ENCODE results near the gene DAND5. TPM values are rescaled to one million over a fixed set of nuclear protein-coding genes. Genes with fewer than 3 reads are reported as not detected.

Gene DAND5
- total and polyA plus RNA-seq, 2 of the 13 experiments (the other 11 are each of a cell fraction or from before 2014, with no cell fraction given): 0.04 TPM; not detected in 1

DNA sequence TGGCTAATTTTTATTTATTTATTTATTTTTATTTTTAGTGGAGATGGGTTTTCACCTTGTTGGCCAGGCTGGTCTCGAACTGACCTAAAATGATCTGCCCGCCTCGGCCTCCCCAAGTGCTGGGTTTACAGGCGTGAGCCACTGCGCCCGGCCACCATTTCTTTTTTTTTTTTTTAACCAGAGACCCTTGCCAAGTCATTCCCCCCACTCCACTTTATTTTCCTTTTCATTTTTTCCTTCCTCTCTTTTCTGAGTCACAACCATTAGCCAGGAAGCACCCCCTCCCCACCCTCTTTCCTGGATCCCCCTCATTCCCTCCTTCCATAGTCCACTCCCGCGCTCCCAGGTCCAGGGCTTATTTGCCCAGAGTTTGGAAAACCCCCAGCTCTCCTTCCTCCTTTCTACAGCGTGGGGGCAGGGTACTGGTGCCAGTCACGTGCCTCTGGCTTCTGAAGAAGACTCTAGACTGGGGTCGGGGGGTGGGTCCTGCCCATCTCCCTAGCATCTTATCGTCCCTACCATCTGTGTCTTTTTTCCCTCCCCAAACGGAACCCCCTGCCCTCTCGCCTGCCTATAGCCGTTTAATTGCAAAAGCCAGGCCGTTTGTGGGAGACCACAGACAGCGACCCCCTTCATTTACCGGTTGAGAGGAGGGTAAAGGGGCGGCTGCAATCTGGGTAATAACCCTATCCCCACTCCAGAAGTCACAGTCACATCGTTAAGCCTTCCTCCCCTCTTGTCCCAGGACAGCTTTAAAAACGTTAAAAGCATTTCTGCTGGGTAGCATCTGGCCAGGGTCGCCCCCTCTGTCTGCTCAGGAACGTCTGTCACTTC is 32.1 kb upstream of the DAND5 start (continued):
- TF ChIP-seq, protein P1, sequence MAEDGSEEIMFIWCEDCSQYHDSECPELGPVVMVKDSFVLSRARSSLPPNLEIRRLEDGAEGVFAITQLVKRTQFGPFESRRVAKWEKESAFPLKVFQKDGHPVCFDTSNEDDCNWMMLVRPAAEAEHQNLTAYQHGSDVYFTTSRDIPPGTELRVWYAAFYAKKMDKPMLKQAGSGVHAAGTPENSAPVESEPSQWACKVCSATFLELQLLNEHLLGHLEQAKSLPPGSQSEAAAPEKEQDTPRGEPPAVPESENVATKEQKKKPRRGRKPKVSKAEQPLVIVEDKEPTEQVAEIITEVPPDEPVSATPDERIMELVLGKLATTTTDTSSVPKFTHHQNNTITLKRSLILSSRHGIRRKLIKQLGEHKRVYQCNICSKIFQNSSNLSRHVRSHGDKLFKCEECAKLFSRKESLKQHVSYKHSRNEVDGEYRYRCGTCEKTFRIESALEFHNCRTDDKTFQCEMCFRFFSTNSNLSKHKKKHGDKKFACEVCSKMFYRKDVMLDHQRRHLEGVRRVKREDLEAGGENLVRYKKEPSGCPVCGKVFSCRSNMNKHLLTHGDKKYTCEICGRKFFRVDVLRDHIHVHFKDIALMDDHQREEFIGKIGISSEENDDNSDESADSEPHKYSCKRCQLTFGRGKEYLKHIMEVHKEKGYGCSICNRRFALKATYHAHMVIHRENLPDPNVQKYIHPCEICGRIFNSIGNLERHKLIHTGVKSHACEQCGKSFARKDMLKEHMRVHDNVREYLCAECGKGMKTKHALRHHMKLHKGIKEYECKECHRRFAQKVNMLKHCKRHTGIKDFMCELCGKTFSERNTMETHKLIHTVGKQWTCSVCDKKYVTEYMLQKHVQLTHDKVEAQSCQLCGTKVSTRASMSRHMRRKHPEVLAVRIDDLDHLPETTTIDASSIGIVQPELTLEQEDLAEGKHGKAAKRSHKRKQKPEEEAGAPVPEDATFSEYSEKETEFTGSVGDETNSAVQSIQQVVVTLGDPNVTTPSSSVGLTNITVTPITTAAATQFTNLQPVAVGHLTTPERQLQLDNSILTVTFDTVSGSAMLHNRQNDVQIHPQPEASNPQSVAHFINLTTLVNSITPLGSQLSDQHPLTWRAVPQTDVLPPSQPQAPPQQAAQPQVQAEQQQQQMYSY (CRISPR knock-in tag; IDR thresholded peaks at IDR 0.05): peak; percentile 81
- TF ChIP-seq, protein P2, sequence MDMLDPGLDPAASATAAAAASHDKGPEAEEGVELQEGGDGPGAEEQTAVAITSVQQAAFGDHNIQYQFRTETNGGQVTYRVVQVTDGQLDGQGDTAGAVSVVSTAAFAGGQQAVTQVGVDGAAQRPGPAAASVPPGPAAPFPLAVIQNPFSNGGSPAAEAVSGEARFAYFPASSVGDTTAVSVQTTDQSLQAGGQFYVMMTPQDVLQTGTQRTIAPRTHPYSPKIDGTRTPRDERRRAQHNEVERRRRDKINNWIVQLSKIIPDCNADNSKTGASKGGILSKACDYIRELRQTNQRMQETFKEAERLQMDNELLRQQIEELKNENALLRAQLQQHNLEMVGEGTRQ (IDR thresholded peaks at IDR 0.05; ENCODE audit: low read depth, low read length): no peak
- TF ChIP-seq, protein P2 (CRISPR knock-in tag; IDR thresholded peaks at IDR 0.05; ENCODE audit: borderline replicate concordance): no peak
- TF ChIP-seq GTF2F1 (IDR thresholded peaks at IDR 0.05; ENCODE audit: low read length) (no peak), SAP130 (CRISPR knock-in tag; IDR thresholded peaks at IDR 0.05; ENCODE audit: low read depth) (no peak), CEBPB (IDR thresholded peaks at IDR 0.05; ENCODE audit: borderline replicate concordance, low read depth, low read length) (no peak), ZNF678 (CRISPR knock-in tag; IDR thresholded peaks at IDR 0.05) (no peak), ZNF136 (CRISPR knock-in tag; IDR thresholded peaks at IDR 0.05; ENCODE audit: low read depth) (no peak), SALL1 (CRISPR knock-in tag; IDR thresholded peaks at IDR 0.05) (no peak), ZNF256 (CRISPR knock-in tag; conservative IDR thresholded peaks at IDR 0.05) (no peak), ZNF17 (CRISPR knock-in tag; IDR thresholded peaks at IDR 0.05) (0 out of 2 replicates have a peak, but pooled peaks have one; percentile 1), ZNF564 (CRISPR knock-in tag; IDR thresholded peaks at IDR 0.05) (0 out of 2 replicates have a peak, but pooled peaks have one; percentile 19), EZH2 (conservative IDR thresholded peaks at IDR 0.05; ENCODE audit: low read depth, low read length) (no peak), ATAD3A (CRISPR knock-in tag; IDR thresholded peaks at IDR 0.05) (no peak), TRIM24 (CRISPR knock-in tag; IDR thresholded peaks at IDR 0.05) (no peak), ZNF160 (CRISPR knock-in tag; IDR thresholded peaks at IDR 0.05) (no peak)
- TF ChIP-seq, protein P3, sequence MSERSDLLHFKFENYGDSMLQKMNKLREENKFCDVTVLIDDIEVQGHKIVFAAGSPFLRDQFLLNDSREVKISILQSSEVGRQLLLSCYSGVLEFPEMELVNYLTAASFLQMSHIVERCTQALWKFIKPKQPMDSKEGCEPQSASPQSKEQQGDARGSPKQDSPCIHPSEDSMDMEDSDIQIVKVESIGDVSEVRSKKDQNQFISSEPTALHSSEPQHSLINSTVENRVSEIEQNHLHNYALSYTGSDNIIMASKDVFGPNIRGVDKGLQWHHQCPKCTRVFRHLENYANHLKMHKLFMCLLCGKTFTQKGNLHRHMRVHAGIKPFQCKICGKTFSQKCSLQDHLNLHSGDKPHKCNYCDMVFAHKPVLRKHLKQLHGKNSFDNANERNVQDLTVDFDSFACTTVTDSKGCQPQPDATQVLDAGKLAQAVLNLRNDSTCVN (CRISPR knock-in tag; IDR thresholded peaks at IDR 0.05; ENCODE audit: borderline replicate concordance): no peak
- TF ChIP-seq, protein P4, sequence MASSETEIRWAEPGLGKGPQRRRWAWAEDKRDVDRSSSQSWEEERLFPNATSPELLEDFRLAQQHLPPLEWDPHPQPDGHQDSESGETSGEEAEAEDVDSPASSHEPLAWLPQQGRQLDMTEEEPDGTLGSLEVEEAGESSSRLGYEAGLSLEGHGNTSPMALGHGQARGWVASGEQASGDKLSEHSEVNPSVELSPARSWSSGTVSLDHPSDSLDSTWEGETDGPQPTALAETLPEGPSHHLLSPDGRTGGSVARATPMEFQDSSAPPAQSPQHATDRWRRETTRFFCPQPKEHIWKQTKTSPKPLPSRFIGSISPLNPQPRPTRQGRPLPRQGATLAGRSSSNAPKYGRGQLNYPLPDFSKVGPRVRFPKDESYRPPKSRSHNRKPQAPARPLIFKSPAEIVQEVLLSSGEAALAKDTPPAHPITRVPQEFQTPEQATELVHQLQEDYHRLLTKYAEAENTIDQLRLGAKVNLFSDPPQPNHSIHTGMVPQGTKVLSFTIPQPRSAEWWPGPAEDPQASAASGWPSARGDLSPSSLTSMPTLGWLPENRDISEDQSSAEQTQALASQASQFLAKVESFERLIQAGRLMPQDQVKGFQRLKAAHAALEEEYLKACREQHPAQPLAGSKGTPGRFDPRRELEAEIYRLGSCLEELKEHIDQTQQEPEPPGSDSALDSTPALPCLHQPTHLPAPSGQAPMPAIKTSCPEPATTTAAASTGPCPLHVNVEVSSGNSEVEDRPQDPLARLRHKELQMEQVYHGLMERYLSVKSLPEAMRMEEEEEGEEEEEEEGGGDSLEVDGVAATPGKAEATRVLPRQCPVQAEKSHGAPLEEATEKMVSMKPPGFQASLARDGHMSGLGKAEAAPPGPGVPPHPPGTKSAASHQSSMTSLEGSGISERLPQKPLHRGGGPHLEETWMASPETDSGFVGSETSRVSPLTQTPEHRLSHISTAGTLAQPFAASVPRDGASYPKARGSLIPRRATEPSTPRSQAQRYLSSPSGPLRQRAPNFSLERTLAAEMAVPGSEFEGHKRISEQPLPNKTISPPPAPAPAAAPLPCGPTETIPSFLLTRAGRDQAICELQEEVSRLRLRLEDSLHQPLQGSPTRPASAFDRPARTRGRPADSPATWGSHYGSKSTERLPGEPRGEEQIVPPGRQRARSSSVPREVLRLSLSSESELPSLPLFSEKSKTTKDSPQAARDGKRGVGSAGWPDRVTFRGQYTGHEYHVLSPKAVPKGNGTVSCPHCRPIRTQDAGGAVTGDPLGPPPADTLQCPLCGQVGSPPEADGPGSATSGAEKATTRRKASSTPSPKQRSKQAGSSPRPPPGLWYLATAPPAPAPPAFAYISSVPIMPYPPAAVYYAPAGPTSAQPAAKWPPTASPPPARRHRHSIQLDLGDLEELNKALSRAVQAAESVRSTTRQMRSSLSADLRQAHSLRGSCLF (CRISPR knock-in tag; IDR thresholded peaks at IDR 0.05; ENCODE audit: borderline replicate concordance): no peak

Data from HepG2 (cell line).